ENCODE data around the gene BCAR3. TPM values are rescaled to one million over a fixed set of nuclear protein-coding genes. Genes with fewer than 3 reads are reported as not detected.
A peak's percentile ranks its signal among the peaks of the same experiment; 100 is the strongest.

BCAR3 gene
- total RNA-seq, 1 experiment from 2014 or later, result 9.3 TPM

GRCh38 chr1:93585059-93585966 lies 96.3 kb downstream of the BCAR3 start:
- Mint-ChIP-seq H3K36me3 (ENCODE audit: insufficient read depth, unreplicated experiment) (peaks cover 10% of the 10 kb centered on the region), H3K27me3 (ENCODE audit: insufficient read depth, unreplicated experiment) (no peaks in the 10 kb centered on the region), H3K4me1 (ENCODE audit: low read depth, unreplicated experiment) (peaks cover 30% of the 10 kb centered on the region), H3K9me3 (ENCODE audit: unreplicated experiment) (no peaks in the 10 kb centered on the region), H3K4me3 (ENCODE audit: unreplicated experiment) (peak overlapping the region; percentile 74), H3K27ac (ENCODE audit: unreplicated experiment) (peak overlapping the region; percentile 94)
- Histone ChIP-seq H3K27me3 (replicated peaks; ENCODE audit: control insufficient read depth, insufficient read depth, low read length) (no peaks in the 10 kb centered on the region), H3K9me3 (no peaks in the 10 kb centered on the region), H3K4me3 (ENCODE audit: low read depth, low read length) (no peak overlapping the region), H3K36me3 (ENCODE audit: control insufficient read depth, insufficient read depth, low read length) (no peaks in the 10 kb centered on the region; the same call in 1 of the 2 replicates), H3K4me1 (peaks cover 58% of the 10 kb centered on the region)
- ChIA-PET CTCF (interaction anchor here (0.7 kb wide), 1 partner anchor 750 kb away, joined by 3 read pairs; no protein-coding TSS in a partner anchor), POLR2A (interaction anchor here (0.7 kb wide), 2 partner anchors 32 to 33 kb away, joined by 3 read pairs; no protein-coding TSS in a partner anchor)
- no peak for TF ChIP-seq CTCF (IDR thresholded peaks at IDR 0.05; ENCODE audit: insufficient read depth in 1 of 2, low read depth in 1 of 2, low read length in 1 of 2, severe bottlenecking in 1 of 2, unreplicated experiment in 1 of 2)
- BruUV-seq (replicated peaks), result no TSS peak
- DNase-seq, result peak; percentile 86 to 94
- intact Hi-C loops (cut with micrococcal nuclease; ENCODE audit: unreplicated experiment), result loop anchor here (1.0 to 10.0 kb wide), 2 partner anchors 9 to 141 kb away; partner anchors contain the start of gene FNBP1L

GRCh38 chr1:93584261-93585003 lies 97.2 kb downstream of the BCAR3 start:
- peaks cover 27% of the 10 kb centered on the region for H3K4me1 Mint-ChIP-seq (ENCODE audit: low read depth, unreplicated experiment)

More at GRCh38 chr1:93584261-93585003, 97.2 kb downstream of the BCAR3 start:
- peak in 1 of 2 experiments; percentile 13 for DNase-seq
- Histone ChIP-seq H3K36me3 (ENCODE audit: control insufficient read depth, insufficient read depth, low read length) (no peaks in the 10 kb centered on the region; the same call in 1 of the 2 replicates), H3K9me3 (no peaks in the 10 kb centered on the region), H3K27me3 (replicated peaks; ENCODE audit: control insufficient read depth, insufficient read depth, low read length) (no peaks in the 10 kb centered on the region), H3K4me3 (ENCODE audit: low read depth, low read length) (peak overlapping the region; percentile 21), H3K4me1 (peaks cover 66% of the 10 kb centered on the region)
- H3K27ac Mint-ChIP-seq (ENCODE audit: unreplicated experiment), result peak overlapping the region; percentile 94
- H3K36me3 Mint-ChIP-seq (ENCODE audit: insufficient read depth, unreplicated experiment), result peaks cover 10% of the 10 kb centered on the region
- ChIA-PET POLR2A (interaction anchor here (0.7 kb wide), 2 partner anchors 31 to 34 kb away, joined by 3 read pairs; no protein-coding TSS in a partner anchor), CTCF (interaction anchor here (0.7 kb wide), 1 partner anchor 751 kb away, joined by 3 read pairs; no protein-coding TSS in a partner anchor)
- no peak for TF ChIP-seq CTCF (IDR thresholded peaks at IDR 0.05; ENCODE audit: insufficient read depth in 1 of 2, low read depth in 1 of 2, low read length in 1 of 2, severe bottlenecking in 1 of 2, unreplicated experiment in 1 of 2)
- no peaks in the 10 kb centered on the region for H3K9me3 Mint-ChIP-seq (ENCODE audit: unreplicated experiment)
- peak overlapping the region; percentile 74 for H3K4me3 Mint-ChIP-seq (ENCODE audit: unreplicated experiment)
- no peaks in the 10 kb centered on the region for H3K27me3 Mint-ChIP-seq (ENCODE audit: insufficient read depth, unreplicated experiment)
- intact Hi-C loops (cut with micrococcal nuclease; ENCODE audit: unreplicated experiment), result loop anchor here (1.0 to 10.0 kb wide), 2 partner anchors 10 to 140 kb away; partner anchors contain the start of gene FNBP1L
- TSS peak; percentile 88 for BruUV-seq (replicated peaks)

All from Caco-2 (cell line).